Heart right ventricle (tissue), 16 donors: ENCODE measurements around the gene SLC34A1. TPM values are rescaled to one million over a fixed set of nuclear protein-coding genes. Genes with fewer than 3 reads are reported as not detected.

Experiments
- ATAC-seq, 8 donors: fragments of 200-7000 bp; cut with Tn5 transposase; one replicate each; pipeline ENCODE4 v1.9.1; 2020; ENCODE audit warnings: mild to moderate bottlenecking in 8 of 8, moderate library complexity in 8 of 8, moderate number of reproducible peaks in 1 of 8
- DNase-seq, 2 donors: peaks; one replicate each; pipeline ENCODE4 v3.0.0-alpha.2; 2020
- H3K27ac ChIP-seq, 10 donors: fragments of 200-600 bp; sonication (generic) in 2 of 10; one replicate each; pipeline versions ENCODE4 v1.5.0 to v1.8.0; 2020 to 2022; ENCODE audit warnings: mild to moderate bottlenecking in 3 of 10
- H3K27me3 ChIP-seq, 7 donors: fragments of 200-600 bp; one replicate each; pipeline ENCODE4 v1.8.0; 2021 to 2022; ENCODE audit warnings: mild to moderate bottlenecking in 2 of 7
- H3K36me3 ChIP-seq, 9 donors: fragments of 200-600 bp; sonication (generic) in 1 of 9; one replicate each; pipeline versions ENCODE4 v1.5.0 to v1.8.0; 2020 to 2022; ENCODE audit warnings: mild to moderate bottlenecking in 2 of 9
- H3K4me1 ChIP-seq, 9 donors: fragments of 200-600 bp; sonication (generic) in 1 of 9; one replicate each; pipeline versions ENCODE4 v1.5.0 to v1.8.0; 2020 to 2022; ENCODE audit warnings: mild to moderate bottlenecking in 4 of 9
- H3K4me3 ChIP-seq, 10 donors: fragments of 200-600 bp; sonication (generic) in 2 of 10; one replicate each; pipeline versions ENCODE4 v1.5.0 to v1.8.0; 2020 to 2022; ENCODE audit warnings: mild to moderate bottlenecking in 7 of 10, moderate library complexity in 2 of 10
- H3K9me3 ChIP-seq, 11 donors: fragments of 200-600 bp in 10 of 11; sonication (generic) in 2 of 11; one replicate each; pipeline versions ENCODE4 v1.5.0 to v1.8.0; 2013 to 2022; ENCODE audit warnings: mild to moderate bottlenecking in 2 of 11, control low read depth in 1 of 11, moderate library complexity in 1 of 11
- CTCF ChIP-seq, 9 donors: fragments of 200-600 bp; sonication (generic) in 2 of 9; IDR thresholded peaks; one replicate each; pipeline versions ENCODE4 v1.5.0 to v1.8.0; 2021 to 2022; ENCODE audit warnings: antibody characterized with exemption in 9 of 9, mild to moderate bottlenecking in 5 of 9, moderate library complexity in 1 of 9
- WGBS, 2 donors: extraction: QIAGEN DNeasy Blood & Tissue Kit; methylation state at CpG; one replicate each; pipeline ENCODE4 v1.1.7; 2013; ENCODE audit warnings: inconsistent platforms in 1 of 2; 5-methylcytosine and 5-hydroxymethylcytosine counted together
- intact Hi-C, 10 donors: fragments of 100-400 bp; cut with DNase I; formaldehyde crosslinking; loops; one replicate each; pipeline versions ENCODE4 v1.11.1 to v1.14.2; 2022
- polyA plus RNA-seq, 2 donors: library from polyadenylated mRNA; stranded (reverse); fragments of 200-250 nt; gene quantifications; one replicate each; pipeline ENCODE4 v1.2.3, GENCODE V29; 2013
- total RNA-seq, 10 donors: library from RNA; stranded (reverse); fragmentation: NEBNext Ultra II Directional in 3 of 10; extraction: Animal tissue kit (Norgen Biotek cat#: 25700) in 3 of 10; gene quantifications; one replicate each; pipeline versions ENCODE4 v1.2.1 to v1.2.4, GENCODE V29; 2021 to 2023
- donor health status: Arrhythmogenic right ventricular cardiomyopathy.
- donor health status: ischemic (EF 13 %, LVEDD 7.1; RV severe dilation, severe dysfunction).
- donor health status: healthy with polysubstance abuse.
- donor health status: DM: no; HTN: yes; CAD: no.
- donor health status: DM: no; HTN: no; CAD: no.
- donor health status: ischemic (EF 25% LVEDD 6.9; RV normal size, moderate dysfunction).
- donor health status: ischemic (EF 25% LVEDD 5.7; RV mildly dilated, moderate dysfunction).
- donor health status: healthy.
- donor health status: DM: yes; HTN: yes; CAD: no.
- donor health status: Ischemic cardiomyopathy.
- donor health status: ischemic (EF 35%, LVEDD 5.7; RV mildly dilated, moderate dysfunction).
- donor health status: nonischemic (EF 11% LVEDD 7.7; RV severe dilation, severe dysfunction).
- donor health status: DM: yes; HTN: yes; CAD: no.
- donor health status: PGD.
- donor health status: ischemic (EF 29% LVEDD 5.4; RV normal size, mild dysfunction).
- donor health status: nonischemic (EF 23%, LVEDD 6.1; RV moderate dilation, normal function).

The SLC34A1 gene
- total and polyA plus RNA-seq, 12 donors, result 0.12 TPM; not detected in 11

GRCh38 chr5:177444106-177445051, 60.1 kb downstream of the SLC34A1 start:
- H3K4me3 ChIP-seq, result no peak overlapping the region
- WGBS, 2 donors, result 71 to 76% methylated on average over 7 of the region's 7 CpGs
- ATAC-seq (no peak), DNase-seq (no peak)
- intact Hi-C loops, result no loop called here
- no peak for TF ChIP-seq CTCF (IDR thresholded peaks at IDR 0.05)
- no peak overlapping the region for H3K27ac ChIP-seq
- H3K9me3 ChIP-seq, result no peaks in the 10 kb centered on the region
- H3K36me3 ChIP-seq, result peaks cover 0 to 38% (median 0%) of the 10 kb centered on the region in 9 donors
- peaks cover 13 to 36% (median 21%) of the 10 kb centered on the region in 9 donors for H3K4me1 ChIP-seq
- peaks cover 0 to 29% (median 0%) of the 10 kb centered on the region in 7 donors for H3K27me3 ChIP-seq

- no peak for DNase-seq
- Histone ChIP-seq H3K36me3 (peaks cover 0 to 29% (median 0%) of the 10 kb centered on the region in 9 donors), H3K27me3 (peaks cover 0 to 38% (median 2%) of the 10 kb centered on the region in 7 donors), H3K27ac (peak overlapping the region in 1 of 10 donors; percentile 68), H3K4me1 (peaks cover 13 to 36% (median 21%) of the 10 kb centered on the region in 9 donors), H3K9me3 (no peaks in the 10 kb centered on the region), H3K4me3 (no peak overlapping the region)
- intact Hi-C loops, result no loop called here
- ATAC-seq, result no peak
- no peak for TF ChIP-seq CTCF (IDR thresholded peaks at IDR 0.05)
- 60 to 63% methylated on average over 10 of the region's 10 CpGs for WGBS, 2 donors
These were observed 61.0 kb downstream of the SLC34A1 start for GRCh38 chr5:177445052-177445916.

GRCh38 chr5:177445917-177446199, 61.6 kb downstream of the SLC34A1 start:
- peaks cover 0 to 44% (median 2%) of the 10 kb centered on the region in 7 donors for H3K27me3 ChIP-seq
- peak overlapping the region in 1 of 10 donors; percentile 68 for H3K27ac ChIP-seq
- H3K36me3 ChIP-seq, result peaks cover 0 to 24% (median 0%) of the 10 kb centered on the region in 9 donors
- DNase-seq, result no peak
- H3K9me3 ChIP-seq, result no peaks in the 10 kb centered on the region
- no peak for TF ChIP-seq CTCF (IDR thresholded peaks at IDR 0.05)
- H3K4me1 ChIP-seq, result peaks cover 13 to 36% (median 25%) of the 10 kb centered on the region in 9 donors
- 4 to 11% methylated on average over 8 of the region's 8 CpGs for WGBS, 2 donors
- intact Hi-C loops, result loop anchor here in 1 of 10 donors (2.0 kb wide), 1 partner anchor 13 kb away; no protein-coding TSS in a partner anchor
- H3K4me3 ChIP-seq, result peak overlapping the region in 6 of 10 donors; percentile 58 to 73 (median 62)
- ATAC-seq, result no peak
